Ovary (tissue), 3 donors: ENCODE measurements around the gene CYB5RL.

ENCODE experiments used
- CTCF ChIP-seq, 3 donors: fragments of 450-650 bp in 2 of 3; fragments of 200-600 bp in 1 of 3; IDR thresholded peaks; one replicate each; pipeline versions ENCODE4 v1.5.1 to v1.8.0; 2016 to 2022; ENCODE audit warnings: antibody characterized with exemption in 3 of 3, mild to moderate bottlenecking in 1 of 3
- EP300 ChIP-seq: sonication (generic); formaldehyde crosslinking; IDR thresholded peaks from one replicate; pipeline ENCODE4 v1.6.1; 2017; ENCODE audit warnings: antibody characterized with exemption
- POLR2A ChIP-seq: fragments of 450-650 bp; IDR thresholded peaks from one replicate; pipeline ENCODE4 v1.6.1; 2017; ENCODE audit warnings: antibody characterized with exemption, mild to moderate bottlenecking, moderate library complexity
- donor health status: DM: no; HTN: no; CAD: no.

- TF ChIP-seq CTCF (IDR thresholded peaks at IDR 0.05) (no peak), POLR2A (no peak), EP300 (no peak)
Measured at GRCh38 chr1:54228638-54229079, 28.8 kb upstream of the CYB5RL start.
